ENCODE results near the gene FERMT1.

FERMT1 gene

DNA sequence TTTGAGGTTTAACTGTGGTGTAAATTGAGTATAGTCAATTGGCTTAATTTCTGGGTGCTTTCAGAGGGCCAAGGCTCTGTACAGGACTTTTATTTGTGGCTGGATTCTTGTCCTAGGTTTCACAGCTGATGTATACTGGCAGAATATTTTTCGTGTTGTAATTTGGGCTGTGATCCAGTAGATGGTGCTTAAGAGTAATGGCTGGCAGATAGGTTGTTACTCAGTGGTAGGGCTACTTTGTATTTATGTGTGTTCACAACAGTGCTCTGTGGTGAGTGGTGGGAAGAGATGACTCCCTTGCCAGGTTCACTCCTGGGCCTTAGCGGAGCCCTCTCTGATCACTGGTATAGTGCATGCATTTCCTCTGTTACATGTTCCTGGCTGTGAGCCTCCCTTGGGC, 34.5 kb upstream of the FERMT1 start:
- no peak for TF ChIP-seq CTCF (conservative IDR thresholded peaks at IDR 0.05; ENCODE audit: low read length)
- DNase-seq (ENCODE audit: low read depth), result no peak
- H3K4me3 ChIP-seq (ENCODE audit: low read length), result no peak overlapping the region

- no peak for DNase-seq (ENCODE audit: low read depth)
- H3K4me3 ChIP-seq (ENCODE audit: low read length), result no peak overlapping the region
- no peak for TF ChIP-seq CTCF (conservative IDR thresholded peaks at IDR 0.05; ENCODE audit: low read length)
These were observed 29.9 kb upstream of the FERMT1 start for GRCh38 chr20:6152777-6153176.

GRCh38 chr20:6148073-6148472, 25.2 kb upstream of the FERMT1 start:
- no peak overlapping the region for H3K4me3 ChIP-seq (ENCODE audit: low read length)
- no peak for TF ChIP-seq CTCF (conservative IDR thresholded peaks at IDR 0.05; ENCODE audit: low read length)
- DNase-seq (ENCODE audit: low read depth), result no peak

- no peak overlapping the region for H3K4me3 ChIP-seq (ENCODE audit: low read length)
- DNase-seq (ENCODE audit: low read depth), result peak; percentile 65
- TF ChIP-seq CTCF (conservative IDR thresholded peaks at IDR 0.05; ENCODE audit: low read length), result peak; percentile 86
These were observed 19.6 kb upstream of the FERMT1 start for GRCh38 chr20:6142348-6142993.

- H3K4me3 ChIP-seq (ENCODE audit: low read length), result no peak overlapping the region
- no peak for DNase-seq (ENCODE audit: low read depth)
- TF ChIP-seq CTCF (conservative IDR thresholded peaks at IDR 0.05; ENCODE audit: low read length), result no peak
These were observed 18.1 kb upstream of the FERMT1 start for GRCh38 chr20:6140947-6141346.

DNA sequence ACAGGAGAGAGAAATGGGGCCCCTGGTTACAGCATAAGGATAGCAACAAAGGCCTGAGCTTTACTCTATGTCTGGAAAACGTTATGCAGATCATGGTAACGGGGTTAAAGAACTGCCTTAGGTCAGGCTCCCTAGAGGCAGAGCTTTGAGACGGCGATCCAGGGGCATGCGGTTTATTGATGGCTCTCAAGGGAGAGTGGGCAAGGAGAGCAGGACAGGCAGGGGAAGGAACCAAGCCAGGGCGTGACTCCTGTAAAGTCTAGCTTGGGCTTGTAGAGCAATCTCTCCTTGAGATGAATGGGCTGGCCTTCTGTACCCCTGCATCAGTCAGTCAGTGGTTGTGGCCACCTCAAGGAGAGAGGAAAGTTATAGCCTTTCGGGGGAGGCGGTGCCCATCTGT, 12.5 kb upstream of the FERMT1 start:
- no peak for TF ChIP-seq CTCF (conservative IDR thresholded peaks at IDR 0.05; ENCODE audit: low read length)
- H3K4me3 ChIP-seq (ENCODE audit: low read length), result no peak overlapping the region
- no peak for DNase-seq (ENCODE audit: low read depth)

DNA sequence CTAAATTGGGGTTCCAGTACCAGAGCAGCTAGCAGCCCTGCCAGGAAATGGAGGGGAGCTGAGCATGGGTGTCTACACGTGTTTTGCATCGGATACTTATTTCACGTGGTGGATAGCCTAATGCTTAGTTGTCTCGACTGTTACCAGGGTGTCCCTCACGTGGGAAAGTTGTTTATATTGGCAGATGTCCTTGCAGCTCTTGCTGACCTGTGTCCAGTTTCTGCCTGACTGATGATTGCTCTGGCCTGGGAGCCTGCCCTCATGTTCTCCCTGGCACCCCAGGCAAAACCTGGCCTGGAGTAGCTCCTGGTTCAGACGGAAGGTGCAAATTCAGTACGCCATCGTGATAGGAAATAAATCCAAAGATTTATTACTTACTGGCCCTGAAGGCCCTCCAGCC, 11.8 kb upstream of the FERMT1 start:
- H3K4me3 ChIP-seq (ENCODE audit: low read length), result no peak overlapping the region
- DNase-seq (ENCODE audit: low read depth), result no peak
- TF ChIP-seq CTCF (conservative IDR thresholded peaks at IDR 0.05; ENCODE audit: low read length), result no peak
